T47D (cell line): ENCODE data around the gene GARS1.

ENCODE experiments used
- DNase-seq, 2 experiments: peaks; one replicate each; pipeline versions ENCODE4 v3.0.0 to v3.0.0-alpha.2; 2011 to 2012; ENCODE audit warnings: low read depth in 1 of 2, low spot score in 1 of 2
- JUND ChIP-seq: IDR thresholded peaks from 2 replicates; pipeline ENCODE4 v1.6.1; 2012; ENCODE audit warnings: low read depth
- in situ Hi-C: cut with HindIII; loops from 2 replicates; pipeline ENCODE4 v1.10.0; 2016; ENCODE audit warnings: low sequenced_read_pairs, low pct_unique_long_range_greater_than_20kb

GARS1 gene

GRCh38 chr7:30642789-30643188 is 48.1 kb downstream of the GARS1 start:
- in situ Hi-C loops, result no loop called here
- DNase-seq, result no peak
- no peak for TF ChIP-seq JUND

GRCh38 chr7:30644286-30644955 is 49.7 kb downstream of the GARS1 start:
- in situ Hi-C loops, result no loop called here
- no peak for DNase-seq
- no peak for TF ChIP-seq JUND

GRCh38 chr7:30645661-30646060 is 51.0 kb downstream of the GARS1 start:
- in situ Hi-C loops, result no loop called here
- DNase-seq, result no peak
- TF ChIP-seq JUND, result no peak

GRCh38 chr7:30646154-30646553 is 51.5 kb downstream of the GARS1 start:
- in situ Hi-C loops, result no loop called here
- DNase-seq, result no peak
- TF ChIP-seq JUND, result no peak

GRCh38 chr7:30647589-30648364 is 53.1 kb downstream of the GARS1 start:
- in situ Hi-C loops, result no loop called here
- no peak for TF ChIP-seq JUND
- DNase-seq, result peak; percentile 35 to 41

GRCh38 chr7:30648744-30649540 is 54.3 kb downstream of the GARS1 start:
- in situ Hi-C loops, result no loop called here
- DNase-seq, result no peak
- TF ChIP-seq JUND, result no peak

- TF ChIP-seq JUND, result no peak
- no peak for DNase-seq
- in situ Hi-C loops, result no loop called here
These were observed 55.2 kb downstream of the GARS1 start for GRCh38 chr7:30649717-30650420.

- in situ Hi-C loops, result no loop called here
- no peak for DNase-seq
- TF ChIP-seq JUND, result no peak
These were observed 55.7 kb downstream of the GARS1 start for GRCh38 chr7:30650421-30650808.

- DNase-seq, result no peak
- in situ Hi-C loops, result no loop called here
- no peak for TF ChIP-seq JUND
These were observed 57.5 kb downstream of the GARS1 start for GRCh38 chr7:30652132-30652531.

- no peak for TF ChIP-seq JUND
- in situ Hi-C loops, result no loop called here
- DNase-seq, result no peak
These were observed 58.3 kb downstream of the GARS1 start for GRCh38 chr7:30652698-30653641.

- TF ChIP-seq JUND, result no peak
- no peak for DNase-seq
- in situ Hi-C loops, result no loop called here
These were observed 59.8 kb downstream of the GARS1 start for GRCh38 chr7:30654296-30655090.
